DOHH2 (cell line): ENCODE results near the gene TRMT44.

Experiments
- CTCF ChIP-seq: fragments of 200-600 bp; sonication (generic); IDR thresholded peaks from one replicate; pipeline ENCODE4 v1.5.1; 2014; ENCODE audit warnings: antibody characterized with exemption, mild to moderate bottlenecking, low read depth, low read length; ENCODE audit not compliant: poor library complexity, severe bottlenecking
- EZH2phosphoT487 ChIP-seq: fragments of 200-600 bp; sonication (generic); IDR thresholded peaks from 2 replicates; pipeline ENCODE4 v1.6.1; 2017; ENCODE audit warnings: borderline replicate concordance, mild to moderate bottlenecking, antibody characterized with exemption, low read length, moderate library complexity, mixed read lengths

DNA sequence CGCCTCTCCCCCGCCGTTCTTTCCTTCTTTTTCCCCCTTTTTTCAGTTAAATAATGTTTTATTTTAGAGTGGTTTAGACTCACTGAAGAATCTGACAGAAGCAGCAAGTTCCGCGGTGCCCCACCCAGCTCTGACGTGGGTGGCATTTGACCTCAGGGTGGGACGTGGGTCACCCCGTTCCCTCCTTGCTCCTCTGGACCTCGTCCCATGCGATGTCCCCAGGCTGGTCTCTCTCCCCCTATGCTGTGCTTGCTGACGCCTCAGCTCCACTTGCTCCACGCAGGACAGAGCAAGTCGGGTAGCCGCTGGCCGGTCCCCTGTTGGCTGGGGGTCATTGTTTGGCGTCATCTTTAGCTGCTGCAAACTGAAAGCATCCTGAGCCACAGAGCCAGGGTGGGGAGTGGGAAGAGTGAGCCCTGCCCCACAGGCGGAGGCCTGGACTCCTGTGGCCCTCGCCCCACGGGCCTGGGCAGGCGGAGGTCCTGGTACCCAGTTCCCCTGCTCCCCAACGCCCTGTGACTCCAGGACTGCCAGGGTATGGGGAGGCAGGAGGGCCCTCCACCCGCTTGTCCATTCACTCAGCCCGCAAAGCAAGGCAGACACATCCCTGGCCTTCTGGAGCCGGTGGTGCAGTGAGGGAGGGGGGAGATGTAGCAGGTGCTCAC lies 30.8 kb downstream of the TRMT44 start:
- TF ChIP-seq CTCF: no peak
- no peak for TF ChIP-seq EZH2phosphoT487
